Mononuclear cell (primary cell): ENCODE data around the gene IGSF22. TPM values are rescaled to one million over a fixed set of nuclear protein-coding genes. Genes with fewer than 3 reads are reported as not detected.

ENCODE experiments used
- H3K27me3 ChIP-seq: 2 replicates; pipeline ENCODE4 v1.6.0; 2011; ENCODE audit warnings: low read length, control low read depth; ENCODE audit not compliant: insufficient read depth
- H3K4me1 ChIP-seq: 2 replicates; pipeline ENCODE4 v1.5.1; 2011; ENCODE audit warnings: mild to moderate bottlenecking, low read length, control low read depth; ENCODE audit not compliant: insufficient read depth
- H3K4me3 ChIP-seq: 2 replicates; pipeline ENCODE4 v1.5.1; 2011; ENCODE audit warnings: mild to moderate bottlenecking, low read length, moderate library complexity
- H3K9me3 ChIP-seq: 2 replicates; pipeline ENCODE4 v1.5.1; 2011; ENCODE audit warnings: low read depth, mild to moderate bottlenecking, control low read depth, low read length
- total RNA-seq: library from RNA; depleted of rRNA; stranded (reverse); fragments of >200 nt; gene quantifications from one replicate; pipeline ENCODE4 v1.2.3, GENCODE V29; 2012

Gene IGSF22
- total RNA-seq, 1 donor = 0.10 TPM

GRCh38 chr11:18731441-18731840 is 5.5 kb upstream of the IGSF22 start:
- Histone ChIP-seq H3K4me1 (peaks cover 6% of the 10 kb centered on the region), H3K9me3 (no peaks in the 10 kb centered on the region), H3K27me3 (no peaks in the 10 kb centered on the region), H3K4me3 (no peak overlapping the region)

- no peaks in the 10 kb centered on the region for H3K9me3 ChIP-seq
Observed at GRCh38 chr11:18730020-18730419, 4.0 kb upstream of the IGSF22 start.

GRCh38 chr11:18729426-18729825 is 3.4 kb upstream of the IGSF22 start:
- Histone ChIP-seq H3K27me3 (no peaks in the 10 kb centered on the region), H3K4me1 (peaks cover 6% of the 10 kb centered on the region), H3K9me3 (no peaks in the 10 kb centered on the region), H3K4me3 (no peak overlapping the region)

More at GRCh38 chr11:18730020-18730419, 4.0 kb upstream of the IGSF22 start:
- H3K4me1 ChIP-seq = peaks cover 6% of the 10 kb centered on the region
- H3K27me3 ChIP-seq = no peaks in the 10 kb centered on the region
- no peak overlapping the region for H3K4me3 ChIP-seq

- Histone ChIP-seq H3K9me3 (no peaks in the 10 kb centered on the region), H3K4me3 (no peak overlapping the region), H3K4me1 (peaks cover 6% of the 10 kb centered on the region), H3K27me3 (no peaks in the 10 kb centered on the region)
Observed at GRCh38 chr11:18728658-18729057, 2.7 kb upstream of the IGSF22 start.

GRCh38 chr11:18727479-18728236 is 1.7 kb upstream of the IGSF22 start:
- no peaks in the 10 kb centered on the region for H3K9me3 ChIP-seq
- H3K4me3 ChIP-seq = no peak overlapping the region
- peaks cover 6% of the 10 kb centered on the region for H3K4me1 ChIP-seq
- H3K27me3 ChIP-seq = no peaks in the 10 kb centered on the region

- Histone ChIP-seq H3K9me3 (no peaks in the 10 kb centered on the region), H3K27me3 (no peaks in the 10 kb centered on the region), H3K4me1 (peaks cover 9% of the 10 kb centered on the region), H3K4me3 (no peak overlapping the region)
Observed at GRCh38 chr11:18723991-18724390, 2.0 kb downstream of the IGSF22 start.

GRCh38 chr11:18722293-18722637 is 3.7 kb downstream of the IGSF22 start:
- H3K9me3 ChIP-seq = no peaks in the 10 kb centered on the region
- peak overlapping the region; percentile 42 for H3K4me3 ChIP-seq
- H3K27me3 ChIP-seq = no peaks in the 10 kb centered on the region
- H3K4me1 ChIP-seq = peaks cover 9% of the 10 kb centered on the region

GRCh38 chr11:18721561-18722292 is 4.3 kb downstream of the IGSF22 start:
- Histone ChIP-seq H3K9me3 (no peaks in the 10 kb centered on the region), H3K4me3 (peak overlapping the region; percentile 42)

GRCh38 chr11:18720808-18721560 is 5.0 kb downstream of the IGSF22 start:
- H3K4me3 ChIP-seq = peak overlapping the region; percentile 42
- H3K9me3 ChIP-seq = no peaks in the 10 kb centered on the region
- H3K27me3 ChIP-seq = no peaks in the 10 kb centered on the region
- H3K4me1 ChIP-seq = peaks cover 9% of the 10 kb centered on the region

More at GRCh38 chr11:18721561-18722292, 4.3 kb downstream of the IGSF22 start:
- no peaks in the 10 kb centered on the region for H3K27me3 ChIP-seq
- peaks cover 9% of the 10 kb centered on the region for H3K4me1 ChIP-seq

- Histone ChIP-seq H3K9me3 (no peaks in the 10 kb centered on the region), H3K27me3 (no peaks in the 10 kb centered on the region), H3K4me3 (no peak overlapping the region), H3K4me1 (peaks cover 9% of the 10 kb centered on the region)
Observed at GRCh38 chr11:18720091-18720807, 5.7 kb downstream of the IGSF22 start.

GRCh38 chr11:18715476-18715875 is 10.5 kb downstream of the IGSF22 start:
- no peaks in the 10 kb centered on the region for H3K27me3 ChIP-seq
- H3K9me3 ChIP-seq = no peaks in the 10 kb centered on the region
- no peak overlapping the region for H3K4me3 ChIP-seq
- H3K4me1 ChIP-seq = no peaks in the 10 kb centered on the region

- Histone ChIP-seq H3K4me3 (no peak overlapping the region), H3K27me3 (no peaks in the 10 kb centered on the region)
Observed at GRCh38 chr11:18714443-18714780, 11.6 kb downstream of the IGSF22 start.

GRCh38 chr11:18713646-18714442 is 12.1 kb downstream of the IGSF22 start:
- no peak overlapping the region for H3K4me3 ChIP-seq
- H3K9me3 ChIP-seq = no peaks in the 10 kb centered on the region

More at GRCh38 chr11:18714443-18714780, 11.6 kb downstream of the IGSF22 start:
- H3K9me3 ChIP-seq = no peaks in the 10 kb centered on the region
- H3K4me1 ChIP-seq = no peaks in the 10 kb centered on the region

GRCh38 chr11:18710545-18710944 is 15.4 kb downstream of the IGSF22 start:
- Histone ChIP-seq H3K9me3 (no peaks in the 10 kb centered on the region), H3K4me1 (peaks cover 12% of the 10 kb centered on the region), H3K4me3 (no peak overlapping the region), H3K27me3 (peaks cover 7% of the 10 kb centered on the region)

More at GRCh38 chr11:18713646-18714442, 12.1 kb downstream of the IGSF22 start:
- Histone ChIP-seq H3K27me3 (no peaks in the 10 kb centered on the region), H3K4me1 (no peaks in the 10 kb centered on the region)
